NCI-H1436 treated with DMSO at 0.1 percent for 48 hours (cell line): ENCODE measurements around the gene RPN1.

Experiments used
- DNase-seq: peaks from one replicate; lab custom pipeline; 2025; lab: John Stamatoyannopoulos, UW

The RPN1 gene

GRCh38 chr3:128578346-128578745 lies 72.3 kb downstream of the RPN1 start:
- no peak for DNase-seq

- no peak for DNase-seq
Observed at GRCh38 chr3:128577711-128578110, 72.9 kb downstream of the RPN1 start.

- DNase-seq, result no peak
Observed at GRCh38 chr3:128576290-128576689, 74.3 kb downstream of the RPN1 start.

GRCh38 chr3:128575777-128576176 lies 74.8 kb downstream of the RPN1 start:
- DNase-seq, result no peak

- no peak for DNase-seq
Observed at GRCh38 chr3:128573707-128574162, 76.9 kb downstream of the RPN1 start.

GRCh38 chr3:128573160-128573559 lies 77.5 kb downstream of the RPN1 start:
- no peak for DNase-seq

- no peak for DNase-seq
Observed at GRCh38 chr3:128572644-128573105, 77.9 kb downstream of the RPN1 start.

GRCh38 chr3:128572013-128572412 lies 78.6 kb downstream of the RPN1 start:
- no peak for DNase-seq
